PC-3 (cell line): ENCODE results near the gene TTF2. TPM values are rescaled to one million over a fixed set of nuclear protein-coding genes. Genes with fewer than 3 reads are reported as not detected.

Experiments used
- ATAC-seq: fragments of 200-7000 bp; cut with Tn5 transposase; 2 replicates; pipeline ENCODE4 v1.9.1; 2020; ENCODE audit warnings: mild to moderate bottlenecking, moderate library complexity
- BruUV-seq: library from RNA; stranded (reverse); fragments of 400-500 nt; replicated peaks from 2 replicates; lab custom pipeline; 2021; lab: Mats Ljungman, UMichigan
- CTCF ChIA-PET: fragments of 300-600 bp; sonication (Branson Sonifier 250); formaldehyde crosslinking; loops from one replicate; lab custom pipeline; 2022; ENCODE audit warnings: antibody characterized with exemption; lab: Charles Lee
- POLR2A ChIA-PET: fragments of 300-600 bp; sonication (Branson Sonifier 250); formaldehyde crosslinking; loops from one replicate; lab custom pipeline; 2022; ENCODE audit warnings: antibody characterized with exemption; ENCODE audit not compliant: unreplicated experiment; lab: Charles Lee
- DNase-seq: peaks from one replicate; pipeline ENCODE4 v3.0.0-alpha.2; 2015
- H2AFZ ChIP-seq: fragments of 300-600 bp; sonication (generic); 2 replicates; pipeline ENCODE4 v1.6.0; 2016; ENCODE audit warnings: antibody characterized with exemption, low read length
- H3F3A ChIP-seq: fragments of 300-600 bp; sonication (generic); one replicate; pipeline ENCODE4 v1.6.0; 2017; ENCODE audit warnings: antibody characterized with exemption, low read length, control low read depth, mild to moderate bottlenecking; ENCODE audit not compliant: unreplicated experiment
- H3K27ac ChIP-seq: fragments of 300-600 bp; sonication (generic); 2 replicates; pipeline ENCODE4 v1.5.1; 2016; ENCODE audit warnings: mild to moderate bottlenecking, low read length
- H3K27me3 ChIP-seq: fragments of 300-600 bp; sonication (generic); 2 replicates; pipeline ENCODE4 v1.6.1; 2016; ENCODE audit warnings: low read length, mixed read lengths
- H3K36me3 ChIP-seq: fragments of 300-600 bp; sonication (generic); 2 replicates; pipeline ENCODE4 v1.6.1; 2016; ENCODE audit warnings: low read depth, mixed run types, low read length, mixed read lengths
- H3K4me1 ChIP-seq: fragments of 300-600 bp; sonication (generic); 2 replicates; pipeline ENCODE4 v1.5.1; 2016; ENCODE audit warnings: low read length; ENCODE audit not compliant: insufficient read depth
- H3K4me2 ChIP-seq: fragments of 300-600 bp; sonication (generic); 2 replicates; pipeline ENCODE4 v1.6.0; 2016; ENCODE audit warnings: low read length
- H3K4me3 ChIP-seq: fragments of 300-600 bp; sonication (generic); 2 replicates; pipeline ENCODE4 v1.5.1; 2016; ENCODE audit warnings: mild to moderate bottlenecking, low read length, mixed read lengths
- H3K79me2 ChIP-seq: fragments of 300-600 bp; sonication (generic); 2 replicates; pipeline ENCODE4 v1.6.1; 2017; ENCODE audit warnings: low read length, mixed read lengths
- H3K9ac ChIP-seq: fragments of 300-600 bp; sonication (generic); 2 replicates; pipeline ENCODE4 v1.6.0; 2016; ENCODE audit warnings: mild to moderate bottlenecking, low read length
- H3K9me2 ChIP-seq: fragments of 300-600 bp; sonication (generic); replicated peaks from 2 replicates; pipeline ENCODE4 v1.6.1; 2016; ENCODE audit warnings: mixed run types, low read length, mixed read lengths
- H3K9me3 ChIP-seq: fragments of 300-600 bp; sonication (generic); 2 replicates; pipeline ENCODE4 v1.6.1; 2016; ENCODE audit warnings: low read length, mixed read lengths
- H4K20me1 ChIP-seq: fragments of 300-600 bp; sonication (generic); 2 replicates; pipeline ENCODE4 v1.6.1; 2016; ENCODE audit warnings: low read length, mixed read lengths
- CTCF ChIP-seq: fragments of 300-600 bp; sonication (generic); conservative IDR thresholded peaks from 2 replicates; pipeline ENCODE4 v1.5.1; 2017; ENCODE audit warnings: antibody characterized with exemption, low read depth, mild to moderate bottlenecking, low read length
- EZH2 ChIP-seq: fragments of 300-600 bp; sonication (generic); IDR thresholded peaks from one replicate; pipeline ENCODE4 v1.6.1; 2017; ENCODE audit warnings: antibody characterized with exemption, mild to moderate bottlenecking, low read length; ENCODE audit not compliant: unreplicated experiment
- EZH2phosphoT487 ChIP-seq: fragments of 300-600 bp; sonication (generic); IDR thresholded peaks from 2 replicates; pipeline ENCODE4 v1.6.1; 2018; ENCODE audit warnings: mild to moderate bottlenecking, antibody characterized with exemption, low read length, borderline replicate concordance
- intact Hi-C: fragments of 100-400 bp; cut with micrococcal nuclease; formaldehyde crosslinking; loops from 2 replicates; pipeline ENCODE4 v1.9.0; 2023
- total RNA-seq: library from RNA; depleted of rRNA; stranded (reverse); fragments of >200 nt; gene quantifications from 2 replicates; pipeline ENCODE4 v1.2.3, GENCODE V29; 2014

Gene TTF2
- total RNA-seq, 1 experiment from 2014 or later: 25.1 TPM

GRCh38 chr1:117022114-117022513 lies 38.0 kb upstream of the TTF2 start:
- Histone ChIP-seq H3K36me3 (no peaks in the 10 kb centered on the region), H3K9ac (no peak overlapping the region), H3F3A (no peaks in the 10 kb centered on the region), H3K4me2 (no peak overlapping the region), H3K79me2 (no peaks in the 10 kb centered on the region), H3K4me1 (no peaks in the 10 kb centered on the region), H3K27ac (no peak overlapping the region), H3K27me3 (no peaks in the 10 kb centered on the region), H4K20me1 (no peaks in the 10 kb centered on the region), H2AFZ (no peak overlapping the region), H3K4me3 (no peak overlapping the region), H3K9me3 (no peaks in the 10 kb centered on the region), H3K9me2 (no peaks in the 10 kb centered on the region)
- intact Hi-C loops: no loop called here
- ATAC-seq (no peak), DNase-seq (no peak)
- TF ChIP-seq EZH2 (no peak), CTCF (no peak), EZH2phosphoT487 (no peak)
- POLR2A ChIA-PET: no interaction called here
- BruUV-seq: no TSS peak
- CTCF ChIA-PET: no interaction called here

GRCh38 chr1:117025568-117025967 lies 34.6 kb upstream of the TTF2 start:
- CTCF ChIA-PET: no interaction called here
- POLR2A ChIA-PET: no interaction called here

More at GRCh38 chr1:117025568-117025967, 34.6 kb upstream of the TTF2 start:
- H3K9me2 ChIP-seq: no peaks in the 10 kb centered on the region
- H3K79me2 ChIP-seq: no peaks in the 10 kb centered on the region
- no peak overlapping the region for H3K4me2 ChIP-seq
- no peak for ATAC-seq
- no peak overlapping the region for H3K9ac ChIP-seq
- H3K27ac ChIP-seq: no peak overlapping the region
- H3K36me3 ChIP-seq: no peaks in the 10 kb centered on the region
- BruUV-seq: no TSS peak
- intact Hi-C loops: no loop called here
- DNase-seq: no peak
- H3K9me3 ChIP-seq: no peaks in the 10 kb centered on the region
- H3K4me1 ChIP-seq: no peaks in the 10 kb centered on the region
- H2AFZ ChIP-seq: no peak overlapping the region
- no peaks in the 10 kb centered on the region for H3K27me3 ChIP-seq
- TF ChIP-seq CTCF: no peak
- no peak for TF ChIP-seq EZH2phosphoT487
- TF ChIP-seq EZH2: no peak
- no peaks in the 10 kb centered on the region for H3F3A ChIP-seq
- H3K4me3 ChIP-seq: no peak overlapping the region
- H4K20me1 ChIP-seq: no peaks in the 10 kb centered on the region
